RWPE1 (cell line): ENCODE results near the gene RSPO1.

ENCODE experiments used
- CTCF ChIA-PET: fragments of 350-600 bp; sonication (Branson Sonifier 250); formaldehyde crosslinking; extraction: SDS; loops from one replicate; lab custom pipeline; 2021; lab: Yijun Ruan, JAX
- POLR2A ChIA-PET: fragments of 400-600 bp; formaldehyde crosslinking; extraction: SDS; loops from one replicate; lab custom pipeline; 2020; ENCODE audit warnings: antibody characterized with exemption; ENCODE audit not compliant: low non-redundant PET; lab: Yijun Ruan, JAX
- DNase-seq: peaks from one replicate; pipeline ENCODE4 v3.0.0; 2012; ENCODE audit warnings: low spot score
- H3K27ac ChIP-seq: fragments of 450-650 bp; 2 replicates; pipeline ENCODE4 v1.5.1; 2017
- CTCF ChIP-seq: fragments of 450-650 bp; conservative IDR thresholded peaks from 2 replicates; pipeline ENCODE4 v1.5.1; 2017; ENCODE audit warnings: low read depth, mild to moderate bottlenecking

RSPO1 gene

GRCh38 chr1:37676281-37677142 is 41.8 kb upstream of the RSPO1 start:
- ChIA-PET CTCF (interaction anchor here (1.0 to 1.2 kb wide), 2 partner anchors 13 to 93 kb away, joined by 3 to 5 read pairs; no protein-coding TSS in a partner anchor), POLR2A (no interaction called here)
- H3K27ac ChIP-seq, result no peak overlapping the region
- no peak for DNase-seq
- no peak for TF ChIP-seq CTCF

- POLR2A ChIA-PET, result no interaction called here
- no peak for TF ChIP-seq CTCF
- DNase-seq, result no peak
- no peak overlapping the region for H3K27ac ChIP-seq
- CTCF ChIA-PET, result interaction anchor here (1.5 kb wide), 1 partner anchor 12 kb away, joined by 3 read pairs; no protein-coding TSS in a partner anchor
These were observed 39.2 kb upstream of the RSPO1 start for GRCh38 chr1:37673920-37674319.

GRCh38 chr1:37672136-37672870 is 37.6 kb upstream of the RSPO1 start:
- no peak for DNase-seq
- no peak for TF ChIP-seq CTCF
- CTCF ChIA-PET, result no interaction called here
- no peak overlapping the region for H3K27ac ChIP-seq
- POLR2A ChIA-PET, result no interaction called here

- ChIA-PET CTCF (no interaction called here), POLR2A (no interaction called here)
- H3K27ac ChIP-seq, result no peak overlapping the region
- DNase-seq, result no peak
- no peak for TF ChIP-seq CTCF
These were observed 36.6 kb upstream of the RSPO1 start for GRCh38 chr1:37671261-37671660.

GRCh38 chr1:37670133-37670532 is 35.4 kb upstream of the RSPO1 start:
- POLR2A ChIA-PET, result no interaction called here
- TF ChIP-seq CTCF, result no peak
- CTCF ChIA-PET, result no interaction called here
- H3K27ac ChIP-seq, result no peak overlapping the region
- DNase-seq, result no peak

- no peak for TF ChIP-seq CTCF
- ChIA-PET CTCF (no interaction called here), POLR2A (no interaction called here)
These were observed 32.5 kb upstream of the RSPO1 start for GRCh38 chr1:37667023-37667671.

More at GRCh38 chr1:37667023-37667671, 32.5 kb upstream of the RSPO1 start:
- no peak for DNase-seq
- no peak overlapping the region for H3K27ac ChIP-seq
